H1 (cell line): ENCODE measurements around the gene NKAIN2.

ENCODE experiments used
- PHF8 ChIP-seq: fragments of 200-600 bp; sonication (generic); conservative IDR thresholded peaks from 2 replicates; pipeline ENCODE4 v1.7.1; 2012; ENCODE audit warnings: low read depth, mild to moderate bottlenecking, inconsistent platforms, low read length, moderate library complexity
- RAD21 ChIP-seq, 2 experiments: IDR thresholded peaks in 1 of 2; conservative IDR thresholded peaks in 1 of 2; 2 replicates each; pipeline ENCODE4 v1.6.1; 2011; ENCODE audit warnings: low read depth in 2 of 2, low read length in 2 of 2, improper control_type of control experiment in 1 of 2, inconsistent platforms in 1 of 2, mild to moderate bottlenecking in 1 of 2, moderate library complexity in 1 of 2

DNA sequence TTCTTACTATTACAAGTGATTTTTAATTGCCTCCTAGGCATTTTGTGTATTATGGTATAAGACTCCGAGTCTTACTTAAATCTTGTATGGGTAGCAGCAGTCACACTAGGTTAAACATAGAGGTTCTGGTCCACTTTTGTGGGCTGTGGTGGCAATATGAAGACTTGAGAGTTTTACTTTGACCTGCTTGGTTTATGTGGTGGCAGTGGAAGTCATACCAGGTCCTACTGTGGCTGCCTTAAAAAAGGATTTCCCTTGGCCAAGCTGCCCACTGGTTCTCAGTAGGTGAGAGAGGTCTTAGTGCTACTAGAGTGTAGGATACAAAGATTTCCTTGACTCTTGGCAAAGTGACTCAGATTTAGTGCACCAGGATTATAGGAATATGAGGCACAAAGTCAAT is 44.2 kb upstream of the NKAIN2 start:
- TF ChIP-seq PHF8 (no peak), RAD21 (IDR thresholded peaks at IDR 0.05 in 1 of 2, conservative IDR thresholded peaks at IDR 0.05 in 1 of 2; ENCODE audit: low read depth in 2 of 2, low read length in 2 of 2) (no peak)
